GM23338 (cell line): ENCODE data around the gene SNTG2.
"Not testable (repeated sequence)": the region's sequence is repeated elsewhere in the genome, so short reads cannot be mapped to it uniquely, and the experiment has no call there.

Source experiments
- CREB1 ChIP-seq: fragments of 250-450 bp; sonication (Bioruptor Pico); IDR thresholded peaks from 2 replicates; pipeline ENCODE4 v1.5.0; 2020; ENCODE audit warnings: low read depth, mild to moderate bottlenecking, moderate library complexity
- CTCF ChIP-seq, 2 experiments: fragments of 200-600 bp in 1 of 2; sonication (generic) in 1 of 2; conservative IDR thresholded peaks; 2 replicates each; pipeline versions ENCODE4 v1.5.1 to v1.6.1; 2016 to 2017; ENCODE audit warnings: antibody characterized with exemption in 2 of 2, low read depth in 2 of 2, mild to moderate bottlenecking in 2 of 2, moderate library complexity in 1 of 2
- ETS1 ChIP-seq: IDR thresholded peaks from 2 replicates; pipeline ENCODE4 v1.6.1; 2016; ENCODE audit warnings: antibody characterized with exemption
- EZH2 ChIP-seq: fragments of 200-600 bp; sonication (generic); IDR thresholded peaks from one replicate; pipeline ENCODE4 v1.8.0; 2017; ENCODE audit warnings: antibody characterized with exemption, mild to moderate bottlenecking, low read depth; ENCODE audit not compliant: unreplicated experiment
- EZH2phosphoT487 ChIP-seq: fragments of 200-600 bp; sonication (generic); IDR thresholded peaks from one replicate; pipeline ENCODE4 v1.8.1; 2018; ENCODE audit warnings: antibody characterized with exemption; ENCODE audit not compliant: unreplicated experiment
- JUNB ChIP-seq: IDR thresholded peaks from one replicate; pipeline ENCODE4 v1.6.1; 2016; ENCODE audit warnings: antibody characterized with exemption; ENCODE audit not compliant: unreplicated experiment
- POLR2AphosphoS5 ChIP-seq: IDR thresholded peaks from 2 replicates; pipeline ENCODE4 v1.6.1; 2016; ENCODE audit warnings: antibody characterized with exemption, low read depth
- REST ChIP-seq: IDR thresholded peaks from one replicate; pipeline ENCODE4 v1.6.1; 2018; ENCODE audit warnings: antibody characterized with exemption; ENCODE audit not compliant: unreplicated experiment
- ZNF331 ChIP-seq: fragments of 250-450 bp; sonication (Bioruptor Pico); IDR thresholded peaks from 2 replicates; pipeline ENCODE4 v1.5.0; 2020; ENCODE audit warnings: low read depth, mild to moderate bottlenecking, moderate library complexity

DNA sequence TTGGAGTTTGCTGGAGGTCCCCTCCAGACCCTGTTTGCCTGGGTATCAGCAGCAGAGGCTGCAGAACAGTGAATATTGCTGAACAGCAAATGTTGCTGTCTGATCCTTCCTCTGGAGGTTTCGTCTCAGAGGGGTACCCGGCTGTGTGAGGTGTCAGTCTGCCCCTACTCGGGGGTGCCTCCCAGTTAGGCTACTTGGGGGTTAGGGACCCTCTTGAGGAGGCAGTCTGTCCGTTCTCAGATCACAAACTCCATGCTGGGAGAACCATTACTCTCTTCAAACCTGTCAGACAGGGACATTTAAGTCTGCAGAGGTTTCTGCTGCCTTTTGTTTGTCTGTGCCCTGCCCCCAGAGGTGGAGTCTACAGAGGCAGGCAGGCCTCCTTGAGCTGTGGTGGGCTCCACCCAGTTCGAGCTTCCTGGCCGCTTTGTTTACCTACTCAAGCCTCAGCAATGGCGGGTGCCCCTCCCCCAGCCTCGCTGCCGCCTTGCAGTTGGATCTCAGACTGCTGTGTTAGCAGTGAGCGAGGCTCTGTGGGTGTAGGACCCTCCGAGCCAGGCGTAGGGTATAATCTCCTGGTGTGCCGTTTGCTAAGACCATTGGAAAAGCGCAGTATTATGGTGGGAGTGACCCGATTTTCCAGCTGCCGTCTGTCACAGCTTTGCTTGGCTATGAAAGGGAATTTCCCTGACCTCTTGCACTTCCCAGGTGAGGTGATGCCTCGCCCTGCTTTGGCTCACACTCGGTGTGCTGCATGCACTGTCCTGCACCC, 437.5 kb downstream of the SNTG2 start:
- TF ChIP-seq CTCF (conservative IDR thresholded peaks at IDR 0.05; ENCODE audit: low read depth in 2 of 2); POLR2AphosphoS5; REST; ETS1; EZH2phosphoT487; ZNF331 (CRISPR knock-in tag); EZH2; CREB1; JUNB: not testable (repeated sequence)
